Measurements from ENCODE around the gene TNK1.
"Not testable (repeated sequence)": the region's sequence is repeated elsewhere in the genome, so short reads cannot be mapped to it uniquely, and the experiment has no call there.

The TNK1 gene

DNA sequence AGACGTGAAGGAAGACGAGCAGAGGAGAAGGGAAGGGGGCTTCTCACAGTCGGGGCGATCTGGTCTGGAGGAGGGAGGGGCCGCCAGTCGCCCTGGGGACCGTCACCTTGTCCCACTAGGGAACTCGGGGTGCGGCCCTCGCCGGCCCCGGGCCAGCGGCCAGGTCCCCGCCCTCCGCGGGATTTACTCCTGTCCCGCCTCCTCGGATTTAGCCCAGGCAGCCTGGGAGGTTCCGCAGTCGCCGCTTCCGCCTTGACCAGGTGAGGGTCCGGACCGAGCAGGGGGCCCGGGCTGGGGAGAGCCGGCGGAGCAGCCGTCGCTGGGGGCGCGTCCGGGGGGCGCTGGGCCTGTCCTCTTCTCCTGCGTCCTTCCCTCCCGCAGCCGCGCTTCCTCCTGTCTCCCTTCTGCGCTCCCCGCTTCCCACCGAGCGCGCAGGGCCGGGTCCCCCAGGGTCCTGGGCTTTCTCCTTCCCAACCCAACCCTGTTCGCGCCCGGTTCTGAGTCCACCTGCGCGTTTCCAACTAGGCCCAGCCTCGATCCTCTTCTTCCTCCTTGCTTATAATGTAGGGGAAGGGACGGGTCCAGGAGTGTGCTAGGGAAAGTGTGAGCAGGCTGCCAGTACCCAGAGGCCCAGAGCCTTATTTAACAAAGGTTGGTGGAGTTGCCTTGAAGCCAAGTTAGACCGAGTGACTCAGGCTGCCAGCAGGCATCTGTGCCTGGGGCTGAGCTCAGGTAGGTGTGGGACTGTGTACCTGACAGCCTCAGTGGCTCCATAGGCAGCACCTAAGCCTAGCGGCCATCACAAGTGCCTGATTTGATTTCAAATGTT, at the start of gene TNK1:
TNK1 (plus strand) TSS at position 235 of the 829 bp plus-strand sequence. CDS start 1,838 bp downstream, outside the sequence.
- TF ChIP-seq, protein P1, sequence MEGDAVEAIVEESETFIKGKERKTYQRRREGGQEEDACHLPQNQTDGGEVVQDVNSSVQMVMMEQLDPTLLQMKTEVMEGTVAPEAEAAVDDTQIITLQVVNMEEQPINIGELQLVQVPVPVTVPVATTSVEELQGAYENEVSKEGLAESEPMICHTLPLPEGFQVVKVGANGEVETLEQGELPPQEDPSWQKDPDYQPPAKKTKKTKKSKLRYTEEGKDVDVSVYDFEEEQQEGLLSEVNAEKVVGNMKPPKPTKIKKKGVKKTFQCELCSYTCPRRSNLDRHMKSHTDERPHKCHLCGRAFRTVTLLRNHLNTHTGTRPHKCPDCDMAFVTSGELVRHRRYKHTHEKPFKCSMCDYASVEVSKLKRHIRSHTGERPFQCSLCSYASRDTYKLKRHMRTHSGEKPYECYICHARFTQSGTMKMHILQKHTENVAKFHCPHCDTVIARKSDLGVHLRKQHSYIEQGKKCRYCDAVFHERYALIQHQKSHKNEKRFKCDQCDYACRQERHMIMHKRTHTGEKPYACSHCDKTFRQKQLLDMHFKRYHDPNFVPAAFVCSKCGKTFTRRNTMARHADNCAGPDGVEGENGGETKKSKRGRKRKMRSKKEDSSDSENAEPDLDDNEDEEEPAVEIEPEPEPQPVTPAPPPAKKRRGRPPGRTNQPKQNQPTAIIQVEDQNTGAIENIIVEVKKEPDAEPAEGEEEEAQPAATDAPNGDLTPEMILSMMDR (IDR thresholded peaks at IDR 0.05; ENCODE audit: low read depth, low read length): no peak
- DNase-seq (ENCODE audit: extremely low read depth, low read depth): no peak

DNA sequence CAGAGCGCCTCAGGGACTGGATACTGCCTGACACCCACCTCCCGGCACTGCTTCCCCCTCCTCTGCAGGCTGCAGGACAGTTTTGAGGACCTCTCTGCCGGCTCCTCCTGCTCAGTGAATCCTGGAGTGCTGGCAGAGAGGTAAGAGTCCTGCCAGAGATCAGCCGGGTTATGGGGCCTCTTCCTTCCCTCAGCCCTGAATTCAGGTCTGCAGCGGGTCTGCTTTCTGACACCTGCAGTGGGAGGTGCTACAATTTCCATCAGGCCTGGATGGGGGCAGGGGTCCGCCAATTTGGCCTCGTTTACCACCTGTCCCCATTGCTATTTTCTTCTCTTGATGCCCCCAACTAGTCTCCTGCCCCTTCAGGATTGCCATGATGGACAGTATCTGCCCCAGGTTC, 48.8 kb upstream of the TNK1 start:
- TF ChIP-seq, protein P1 (IDR thresholded peaks at IDR 0.05; ENCODE audit: low read depth, low read length): no peak
- DNase-seq (ENCODE audit: extremely low read depth, low read depth): no peak

DNA sequence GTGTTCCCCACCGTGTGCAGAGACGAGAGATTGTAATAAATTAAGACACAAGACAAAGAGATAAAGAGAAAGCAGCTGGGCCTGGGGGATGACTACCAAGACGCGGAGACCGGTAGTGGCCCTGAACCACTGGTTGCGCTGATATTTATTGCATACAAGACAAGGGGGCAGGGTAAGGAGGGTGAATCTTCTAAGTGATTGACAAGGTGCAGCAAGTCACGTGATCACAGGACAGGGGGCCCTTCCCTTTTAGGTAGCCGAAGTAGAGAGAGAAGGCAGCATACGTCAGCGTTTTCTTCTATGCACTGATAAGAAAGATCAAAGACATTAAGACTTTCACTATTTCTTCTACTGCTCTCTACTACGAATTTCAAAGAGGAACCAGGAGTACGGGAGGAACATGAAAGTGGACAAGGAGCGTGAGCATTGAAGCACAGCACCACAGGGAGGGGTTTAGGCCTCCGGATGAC, 48.3 kb upstream of the TNK1 start:
- not testable (repeated sequence) for DNase-seq (ENCODE audit: extremely low read depth, low read depth)

DNA sequence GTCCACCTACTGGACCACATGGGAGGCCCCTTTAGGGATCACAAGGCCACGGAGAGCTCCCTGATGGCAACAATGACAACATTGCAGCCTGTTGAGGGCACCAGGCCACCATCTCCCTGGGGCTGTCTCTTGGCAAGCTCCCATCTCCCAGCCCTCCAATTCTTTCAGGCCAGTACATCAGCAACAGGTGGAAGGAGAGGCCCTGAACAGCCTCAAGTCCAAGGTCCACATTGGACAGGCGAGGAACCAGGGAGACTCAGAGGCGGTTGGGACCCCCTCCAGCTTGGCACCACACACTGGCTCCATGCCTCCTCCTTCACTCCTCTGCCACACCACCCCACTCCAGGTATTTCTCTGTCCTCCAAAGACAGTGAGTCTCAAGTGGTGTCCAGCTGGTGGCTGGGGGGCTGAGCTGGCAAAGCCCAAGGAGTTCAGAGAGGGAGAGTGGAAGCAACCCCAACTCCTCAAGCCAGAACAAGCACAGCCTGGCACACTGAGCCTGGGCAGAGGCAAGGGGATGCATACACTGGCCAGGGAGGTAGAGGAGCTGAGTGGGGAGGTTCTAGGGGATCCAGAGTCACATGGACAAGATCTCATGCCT, 45.9 kb upstream of the TNK1 start:
- DNase-seq (ENCODE audit: extremely low read depth, low read depth): no peak

DNA sequence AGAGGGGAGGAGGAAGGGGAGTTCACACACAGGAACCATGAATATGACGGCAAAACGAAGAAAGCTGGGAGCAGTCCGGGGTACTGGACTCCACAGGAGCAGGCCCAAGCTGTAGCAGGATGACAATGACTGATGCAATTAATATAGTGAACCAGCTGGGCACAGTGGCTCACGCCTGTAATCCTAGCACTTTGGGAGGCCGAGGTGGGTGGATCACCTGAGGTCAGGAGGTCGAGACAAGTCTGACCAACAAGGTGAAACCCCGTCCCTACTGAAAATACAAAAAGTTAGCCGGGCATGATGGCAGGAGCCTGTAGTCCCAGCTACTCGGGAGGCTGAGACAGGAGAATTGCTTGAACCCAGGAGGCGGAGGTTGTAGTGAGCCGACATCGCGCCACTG, 45.1 kb upstream of the TNK1 start:
- not testable (repeated sequence) for DNase-seq (ENCODE audit: extremely low read depth, low read depth)

More for the DNA sequence above, 45.9 kb upstream of the TNK1 start:
- TF ChIP-seq, protein P1 (IDR thresholded peaks at IDR 0.05; ENCODE audit: low read depth, low read length): no peak

DNA sequence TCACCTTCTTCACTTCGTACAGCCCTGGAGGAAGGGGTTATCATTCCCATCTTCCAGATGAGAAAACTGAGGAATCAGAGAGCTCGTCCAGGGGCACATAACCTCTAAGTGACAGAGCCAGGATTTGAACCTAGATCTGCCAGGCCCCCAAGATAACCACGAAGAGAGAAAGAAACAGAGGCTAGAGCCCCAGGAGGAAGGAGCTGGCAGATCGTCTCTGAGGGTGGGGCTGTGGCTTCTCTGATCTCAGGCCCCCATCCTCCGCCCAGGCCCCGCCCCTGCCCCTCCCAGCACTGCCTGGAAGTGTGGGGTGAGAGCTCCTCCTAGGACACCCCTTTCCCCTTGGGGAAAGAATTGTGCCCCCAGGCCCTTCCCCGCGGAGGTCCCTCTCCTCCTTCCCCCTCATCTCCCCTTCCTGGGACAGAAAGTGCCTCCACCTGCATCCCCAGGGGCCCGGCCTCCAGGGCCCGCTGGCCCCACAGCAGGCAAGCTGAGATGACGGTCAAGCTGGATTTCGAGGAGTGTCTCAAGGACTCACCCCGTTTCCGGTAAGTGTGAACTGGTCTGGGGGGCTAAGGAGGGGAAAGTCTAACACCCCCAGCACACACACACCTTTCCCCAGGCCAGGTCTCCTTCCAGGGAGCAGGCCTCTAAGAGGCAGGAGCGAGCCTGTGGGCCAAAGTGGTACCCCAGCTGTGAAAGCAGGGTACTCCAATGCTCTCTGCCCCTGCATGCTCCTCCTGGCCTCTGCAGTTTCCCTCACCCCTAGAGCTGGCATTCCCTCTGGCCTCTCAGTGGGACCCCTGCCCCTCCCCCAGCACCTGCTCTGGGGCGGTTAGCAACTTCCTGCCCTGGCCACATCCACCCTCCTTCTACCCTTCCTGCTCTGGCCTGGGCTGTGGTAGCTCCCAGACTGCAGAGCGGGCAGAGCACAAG, 44.4 kb upstream of the TNK1 start, which contains the start of gene ACAP1:
ACAP1 (plus strand) TSS at position 290 of the 936 bp plus-strand sequence; CDS start at position 496, 206 bp downstream.
- no peak for DNase-seq (ENCODE audit: extremely low read depth, low read depth)

DNA sequence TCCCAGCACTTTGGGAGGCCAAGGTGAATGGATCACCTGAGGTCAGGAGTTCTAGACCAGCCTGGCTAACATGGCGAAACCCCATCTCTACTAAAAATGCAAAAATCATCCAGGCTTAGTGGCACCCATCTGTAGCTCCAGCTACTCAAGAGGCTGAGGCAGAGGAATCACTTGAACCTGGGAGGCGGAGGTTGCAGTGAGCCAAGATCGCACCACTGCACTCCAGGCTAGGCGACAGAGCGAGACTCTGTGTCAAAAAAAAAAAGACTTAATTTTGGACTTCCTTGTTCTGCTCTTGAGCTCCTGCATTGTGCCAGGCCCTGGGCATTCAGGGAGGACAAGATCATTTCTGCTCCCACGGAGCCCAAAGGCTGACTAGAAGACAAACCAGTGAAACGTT, 43.3 kb upstream of the TNK1 start:
- not testable (repeated sequence) for DNase-seq (ENCODE audit: extremely low read depth, low read depth)

More for the DNA sequence above, 44.4 kb upstream of the TNK1 start, which contains the start of gene ACAP1:
- TF ChIP-seq, protein P1 (IDR thresholded peaks at IDR 0.05; ENCODE audit: low read depth, low read length): no peak

DNA sequence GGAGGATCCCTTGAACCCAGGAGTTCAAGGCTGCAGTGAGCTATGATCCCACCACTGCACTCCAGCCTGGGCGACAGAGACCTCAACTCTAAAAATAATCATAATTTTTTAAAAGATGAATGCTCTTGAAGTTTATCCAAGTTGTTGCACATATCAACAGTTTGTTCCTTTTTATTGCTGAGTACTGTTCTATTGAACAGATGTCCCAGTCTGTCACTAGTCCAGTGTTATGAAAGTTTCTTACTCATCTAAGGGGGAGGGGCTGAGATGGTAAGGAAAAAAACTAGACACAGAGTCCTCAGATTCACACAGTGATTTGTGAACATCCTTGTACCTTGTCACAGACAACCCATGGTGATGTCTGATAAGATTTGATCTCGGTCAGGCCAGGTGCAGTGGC, 40.7 kb upstream of the TNK1 start:
- DNase-seq (ENCODE audit: extremely low read depth, low read depth): no peak
- TF ChIP-seq, protein P1 (IDR thresholded peaks at IDR 0.05; ENCODE audit: low read depth, low read length): no peak
